ENCODE measurements around the gene AVPR2. TPM values are rescaled to one million over a fixed set of nuclear protein-coding genes. Genes with fewer than 3 reads are reported as not detected.

The AVPR2 gene
- total and polyA plus RNA-seq, 2 donors (not counting 1 experiment from before 2014, with no cell fraction given) = not detected

- no peak for DNase-seq (ENCODE audit: low read depth in 2 of 2)
- no peak for TF ChIP-seq EZH2 (IDR thresholded peaks at IDR 0.05; ENCODE audit: low read length, missing control alignments)
- TF ChIP-seq CTCF (conservative IDR thresholded peaks at IDR 0.05 in 1 of 2, IDR thresholded peaks at IDR 0.05 in 1 of 2; ENCODE audit: low read depth in 1 of 2, low read length in 2 of 2) = no peak
- Histone ChIP-seq H3K4me3 (replicated peaks in 1 of 4; ENCODE audit: control extremely low read depth in 1 of 4, insufficient read depth in 1 of 4, low read depth in 3 of 4, low read length in 4 of 4) (no peak overlapping the region), H2AFZ (ENCODE audit: low read length) (no peak overlapping the region), H3K4me2 (ENCODE audit: extremely low read depth, insufficient read depth, low read length) (no peak overlapping the region), H3K4me1 (ENCODE audit: control insufficient read depth, extremely low read depth, insufficient read depth, low read length) (no peaks in the 10 kb centered on the region), H4K20me1 (ENCODE audit: control insufficient read depth, extremely low read depth, insufficient read depth, low read length) (no peaks in the 10 kb centered on the region), H3K36me3 (ENCODE audit: control insufficient read depth, insufficient read depth, low read length) (no peaks in the 10 kb centered on the region), H3K27me3 (ENCODE audit: control insufficient read depth, insufficient read depth, low read length) (peaks cover 27% of the 10 kb centered on the region), H3K9ac (ENCODE audit: insufficient read depth, low read length) (no peak overlapping the region), H3K79me2 (ENCODE audit: control insufficient read depth, insufficient read depth, low read length) (no peaks in the 10 kb centered on the region), H3K27ac (ENCODE audit: insufficient read depth, low read length) (no peak overlapping the region), H3K9me3 (ENCODE audit: control insufficient read depth, insufficient read depth, low read depth, low read length) (no peaks in the 10 kb centered on the region)
These were observed 17.1 kb upstream of the AVPR2 start for GRCh38 chrX:153887385-153887784.

GRCh38 chrX:153888344-153888743 lies 16.1 kb upstream of the AVPR2 start:
- Histone ChIP-seq H3K9me3 (ENCODE audit: control insufficient read depth, insufficient read depth, low read depth, low read length) (no peaks in the 10 kb centered on the region), H2AFZ (ENCODE audit: low read length) (no peak overlapping the region), H3K4me3 (replicated peaks in 1 of 4; ENCODE audit: control extremely low read depth in 1 of 4, insufficient read depth in 1 of 4, low read depth in 3 of 4, low read length in 4 of 4) (no peak overlapping the region), H3K27me3 (ENCODE audit: control insufficient read depth, insufficient read depth, low read length) (peaks cover 27% of the 10 kb centered on the region), H3K4me2 (ENCODE audit: extremely low read depth, insufficient read depth, low read length) (no peak overlapping the region), H3K4me1 (ENCODE audit: control insufficient read depth, extremely low read depth, insufficient read depth, low read length) (no peaks in the 10 kb centered on the region), H3K79me2 (ENCODE audit: control insufficient read depth, insufficient read depth, low read length) (no peaks in the 10 kb centered on the region), H3K9ac (ENCODE audit: insufficient read depth, low read length) (no peak overlapping the region), H4K20me1 (ENCODE audit: control insufficient read depth, extremely low read depth, insufficient read depth, low read length) (no peaks in the 10 kb centered on the region), H3K27ac (ENCODE audit: insufficient read depth, low read length) (no peak overlapping the region), H3K36me3 (ENCODE audit: control insufficient read depth, insufficient read depth, low read length) (no peaks in the 10 kb centered on the region)
- DNase-seq (ENCODE audit: low read depth in 2 of 2) = no peak
- TF ChIP-seq EZH2 (IDR thresholded peaks at IDR 0.05; ENCODE audit: low read length, missing control alignments) (no peak), CTCF (conservative IDR thresholded peaks at IDR 0.05 in 1 of 2, IDR thresholded peaks at IDR 0.05 in 1 of 2; ENCODE audit: low read depth in 1 of 2, low read length in 2 of 2) (no peak)

- H3K4me2 ChIP-seq (ENCODE audit: extremely low read depth, insufficient read depth, low read length) = no peak overlapping the region
- DNase-seq (ENCODE audit: low read depth in 2 of 2) = no peak
- H3K27me3 ChIP-seq (ENCODE audit: control insufficient read depth, insufficient read depth, low read length) = peaks cover 23% of the 10 kb centered on the region
- no peaks in the 10 kb centered on the region for H3K4me1 ChIP-seq (ENCODE audit: control insufficient read depth, extremely low read depth, insufficient read depth, low read length)
- no peak overlapping the region for H3K9ac ChIP-seq (ENCODE audit: insufficient read depth, low read length)
- H3K9me3 ChIP-seq (ENCODE audit: control insufficient read depth, insufficient read depth, low read depth, low read length) = no peaks in the 10 kb centered on the region
- no peak overlapping the region for H3K4me3 ChIP-seq (replicated peaks in 1 of 4; ENCODE audit: control extremely low read depth in 1 of 4, insufficient read depth in 1 of 4, low read depth in 3 of 4, low read length in 4 of 4)
- H4K20me1 ChIP-seq (ENCODE audit: control insufficient read depth, extremely low read depth, insufficient read depth, low read length) = no peaks in the 10 kb centered on the region
- TF ChIP-seq CTCF (conservative IDR thresholded peaks at IDR 0.05 in 1 of 2, IDR thresholded peaks at IDR 0.05 in 1 of 2; ENCODE audit: low read depth in 1 of 2, low read length in 2 of 2) (no peak), EZH2 (IDR thresholded peaks at IDR 0.05; ENCODE audit: low read length, missing control alignments) (no peak)
- no peak overlapping the region for H2AFZ ChIP-seq (ENCODE audit: low read length)
- no peaks in the 10 kb centered on the region for H3K79me2 ChIP-seq (ENCODE audit: control insufficient read depth, insufficient read depth, low read length)
- no peaks in the 10 kb centered on the region for H3K36me3 ChIP-seq (ENCODE audit: control insufficient read depth, insufficient read depth, low read length)
- H3K27ac ChIP-seq (ENCODE audit: insufficient read depth, low read length) = no peak overlapping the region
These were observed 15.3 kb upstream of the AVPR2 start for GRCh38 chrX:153889123-153889522.

Measured in fibroblast of lung (primary cell).